Osteoblast (primary cell): ENCODE results near the gene RELN. TPM values are rescaled to one million over a fixed set of nuclear protein-coding genes. Genes with fewer than 3 reads are reported as not detected.

Experiments used
- DNase-seq: peaks from one replicate; pipeline ENCODE4 v3.0.0; 2011; ENCODE audit warnings: low spot score, mixed read lengths; ENCODE audit not compliant: insufficient read length; ENCODE audit errors: missing footprints
- H2AFZ ChIP-seq: 2 replicates; pipeline ENCODE4 v1.6.0; 2011; ENCODE audit warnings: mild to moderate bottlenecking, low read length
- H3K27ac ChIP-seq: 2 replicates; pipeline ENCODE4 v1.5.1; 2011; ENCODE audit warnings: mild to moderate bottlenecking, low read depth, low read length, moderate library complexity
- H3K27me3 ChIP-seq: 2 replicates; pipeline ENCODE4 v1.6.0; 2012; ENCODE audit warnings: mild to moderate bottlenecking, control low read depth, inconsistent platforms, low read length, moderate library complexity; ENCODE audit not compliant: insufficient read depth
- H3K36me3 ChIP-seq: 2 replicates; pipeline ENCODE4 v1.5.1; 2011; ENCODE audit warnings: mild to moderate bottlenecking, low read length, control low read depth, moderate library complexity; ENCODE audit not compliant: insufficient read depth
- H3K4me1 ChIP-seq: 2 replicates; pipeline ENCODE4 v1.5.1; 2011; ENCODE audit warnings: mild to moderate bottlenecking, low read length, control low read depth, moderate library complexity; ENCODE audit not compliant: insufficient read depth
- H3K4me2 ChIP-seq: 2 replicates; pipeline ENCODE4 v1.6.0; 2011; ENCODE audit warnings: mild to moderate bottlenecking, low read length; ENCODE audit not compliant: insufficient read depth
- H3K4me3 ChIP-seq: fragments of 200-600 bp; sonication (generic); 3 replicates; pipeline ENCODE4 v1.5.1; 2012; ENCODE audit warnings: mild to moderate bottlenecking, low read length, inconsistent platforms; ENCODE audit not compliant: insufficient read depth
- H3K79me2 ChIP-seq: 2 replicates; pipeline ENCODE4 v1.6.0; 2012; ENCODE audit warnings: mild to moderate bottlenecking, low read length, control low read depth, inconsistent platforms; ENCODE audit not compliant: insufficient read depth
- H3K9me3 ChIP-seq: 2 replicates; pipeline ENCODE4 v1.5.1; 2011; ENCODE audit warnings: low read depth, low read length, control low read depth
- H4K20me1 ChIP-seq: 2 replicates; pipeline ENCODE4 v1.6.0; 2012; ENCODE audit warnings: mild to moderate bottlenecking, low read length, control low read depth; ENCODE audit not compliant: insufficient read depth
- total RNA-seq: library from RNA; depleted of rRNA; stranded (reverse); fragments of >200 nt; gene quantifications from 2 replicates; pipeline ENCODE4 v1.2.3, GENCODE V29; 2012
- TF ChIP-seq, protein P1 (sequence below): IDR thresholded peaks from 2 replicates; pipeline ENCODE4 v1.5.1; 2011; ENCODE audit warnings: mild to moderate bottlenecking, low read depth, low read length, moderate library complexity; ENCODE audit errors: extremely low read depth

RELN gene
- total RNA-seq, 1 donor: 0.36 TPM

DNA sequence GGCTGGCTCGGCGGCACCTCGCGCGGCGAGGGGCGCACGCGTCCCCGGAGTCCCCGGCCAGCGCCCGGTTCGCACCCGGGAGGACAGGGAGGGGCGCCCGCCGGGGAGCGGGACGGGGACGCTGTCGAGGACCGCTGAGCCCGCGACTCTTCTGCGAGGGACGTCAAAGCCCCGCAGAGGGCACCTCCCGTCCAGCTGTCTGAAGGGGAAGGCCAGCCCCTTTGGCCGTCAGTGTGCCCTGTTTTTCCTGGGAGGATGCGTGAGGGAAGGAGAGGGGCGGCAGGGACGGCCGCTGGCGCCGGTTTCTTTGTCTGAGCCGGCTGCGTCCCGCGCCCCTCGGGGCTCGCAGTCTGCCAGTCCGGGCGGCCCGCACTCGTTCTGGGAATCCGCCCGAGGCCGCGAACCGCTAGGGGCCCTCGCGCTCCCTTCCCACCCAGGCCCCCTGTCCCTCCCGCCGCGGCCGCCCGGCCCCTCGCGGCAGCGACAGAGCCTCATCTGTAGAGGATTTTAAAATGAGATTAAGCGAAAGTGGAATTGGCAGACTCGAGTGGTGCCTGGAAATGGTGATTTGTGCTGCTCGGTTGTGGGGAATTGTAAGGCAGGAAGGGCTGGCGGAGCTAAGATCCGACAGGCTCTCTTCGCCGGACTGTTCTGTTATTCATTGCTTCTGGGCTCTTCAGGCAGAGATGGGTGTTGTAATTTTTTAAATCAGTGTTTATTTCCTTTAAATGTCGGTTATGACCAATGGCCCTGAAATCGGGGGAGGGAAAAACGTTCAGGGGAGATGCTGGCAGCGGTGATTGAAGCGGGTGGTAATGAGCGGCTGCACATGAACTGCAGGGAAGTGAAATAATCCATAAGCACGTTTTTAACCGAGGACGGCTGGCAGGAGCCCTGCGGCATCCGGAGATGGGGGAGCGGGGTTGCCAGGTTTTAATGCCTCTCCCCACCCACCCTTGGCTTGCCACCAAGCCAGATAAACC, 618 bp upstream of the RELN start:
- H3K79me2 ChIP-seq: no peaks in the 10 kb centered on the region
- TF ChIP-seq, protein P1, sequence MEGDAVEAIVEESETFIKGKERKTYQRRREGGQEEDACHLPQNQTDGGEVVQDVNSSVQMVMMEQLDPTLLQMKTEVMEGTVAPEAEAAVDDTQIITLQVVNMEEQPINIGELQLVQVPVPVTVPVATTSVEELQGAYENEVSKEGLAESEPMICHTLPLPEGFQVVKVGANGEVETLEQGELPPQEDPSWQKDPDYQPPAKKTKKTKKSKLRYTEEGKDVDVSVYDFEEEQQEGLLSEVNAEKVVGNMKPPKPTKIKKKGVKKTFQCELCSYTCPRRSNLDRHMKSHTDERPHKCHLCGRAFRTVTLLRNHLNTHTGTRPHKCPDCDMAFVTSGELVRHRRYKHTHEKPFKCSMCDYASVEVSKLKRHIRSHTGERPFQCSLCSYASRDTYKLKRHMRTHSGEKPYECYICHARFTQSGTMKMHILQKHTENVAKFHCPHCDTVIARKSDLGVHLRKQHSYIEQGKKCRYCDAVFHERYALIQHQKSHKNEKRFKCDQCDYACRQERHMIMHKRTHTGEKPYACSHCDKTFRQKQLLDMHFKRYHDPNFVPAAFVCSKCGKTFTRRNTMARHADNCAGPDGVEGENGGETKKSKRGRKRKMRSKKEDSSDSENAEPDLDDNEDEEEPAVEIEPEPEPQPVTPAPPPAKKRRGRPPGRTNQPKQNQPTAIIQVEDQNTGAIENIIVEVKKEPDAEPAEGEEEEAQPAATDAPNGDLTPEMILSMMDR: no peak
- DNase-seq: peak; percentile 69
- H3K9me3 ChIP-seq: no peaks in the 10 kb centered on the region
- no peaks in the 10 kb centered on the region for H4K20me1 ChIP-seq
- peaks cover 34% of the 10 kb centered on the region for H3K27me3 ChIP-seq
- H3K36me3 ChIP-seq: no peaks in the 10 kb centered on the region
- peaks cover 7% of the 10 kb centered on the region for H3K4me1 ChIP-seq
- peak overlapping the region; percentile 86 for H2AFZ ChIP-seq
- H3K27ac ChIP-seq: no peak overlapping the region
- peak overlapping the region; percentile 70 for H3K4me3 ChIP-seq
- H3K4me2 ChIP-seq: peak overlapping the region; percentile 88

DNA sequence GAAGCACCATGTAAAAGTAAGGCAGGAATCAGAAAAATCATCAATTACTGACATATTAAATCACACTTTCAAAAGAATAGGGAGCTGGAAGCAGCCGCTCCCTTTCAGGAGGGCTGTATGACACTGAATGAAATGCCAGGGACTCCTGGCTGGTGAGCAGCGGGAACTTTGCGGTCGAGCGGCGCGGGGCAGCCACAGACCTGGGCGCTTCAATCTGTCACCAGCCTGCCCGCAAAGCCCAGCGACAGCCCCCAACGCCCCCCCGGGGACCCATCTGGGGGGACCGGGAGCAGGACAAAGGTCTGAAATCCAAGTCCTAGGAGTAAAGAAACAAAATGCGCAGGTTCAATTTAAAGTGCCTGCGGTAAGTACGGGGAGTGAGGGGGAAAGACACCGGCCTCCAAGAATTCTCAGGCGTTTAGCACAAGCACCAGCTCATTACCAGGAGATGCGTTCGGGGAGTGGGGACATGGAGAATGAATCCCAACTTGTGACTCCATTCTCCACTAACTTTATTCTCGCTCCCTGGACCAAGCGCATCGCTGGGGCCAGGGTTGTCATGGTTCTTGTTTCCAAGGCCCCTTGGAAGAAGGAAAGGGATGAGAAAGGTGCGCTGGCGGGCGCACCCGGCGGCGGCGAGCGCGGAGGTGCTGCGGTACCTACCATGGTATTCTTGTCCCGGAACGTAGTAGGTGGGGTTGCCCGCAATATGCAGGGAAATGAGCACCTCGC, 824 bp downstream of the RELN start:
- H3K4me3 ChIP-seq: peak overlapping the region; percentile 55
- TF ChIP-seq, protein P1: no peak
- no peaks in the 10 kb centered on the region for H3K79me2 ChIP-seq
- no peaks in the 10 kb centered on the region for H3K36me3 ChIP-seq
- no peak overlapping the region for H3K27ac ChIP-seq
- DNase-seq: peak; percentile 65
- H3K4me1 ChIP-seq: peaks cover 7% of the 10 kb centered on the region
- peaks cover 34% of the 10 kb centered on the region for H3K27me3 ChIP-seq
- H3K9me3 ChIP-seq: no peaks in the 10 kb centered on the region
- no peaks in the 10 kb centered on the region for H4K20me1 ChIP-seq
- H2AFZ ChIP-seq: no peak overlapping the region
- peak overlapping the region; percentile 58 for H3K4me2 ChIP-seq

DNA sequence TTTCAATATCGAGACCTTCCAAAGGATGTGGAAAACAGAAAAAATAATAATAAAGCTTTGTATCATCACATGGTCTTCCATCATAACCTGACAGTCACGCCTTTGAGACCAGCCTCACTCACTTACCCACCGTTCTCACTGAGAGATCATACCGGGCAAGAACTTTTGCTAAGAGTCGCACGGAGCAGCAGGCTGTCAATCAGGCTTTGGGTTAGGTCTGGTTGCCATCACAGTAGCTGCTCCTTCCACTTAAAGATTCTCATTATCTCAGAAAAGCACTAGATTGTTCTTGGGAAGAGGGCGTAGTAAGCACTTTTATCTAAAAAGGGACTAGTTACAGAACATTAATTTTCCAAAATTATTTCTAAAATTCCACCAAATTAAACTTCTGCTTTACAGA, 2.0 kb downstream of the RELN start:
- Histone ChIP-seq H3K4me3 (no peak overlapping the region), H3K36me3 (no peaks in the 10 kb centered on the region), H4K20me1 (no peaks in the 10 kb centered on the region), H3K4me2 (no peak overlapping the region), H2AFZ (no peak overlapping the region), H3K79me2 (no peaks in the 10 kb centered on the region), H3K27ac (no peak overlapping the region), H3K4me1 (peaks cover 7% of the 10 kb centered on the region), H3K9me3 (no peaks in the 10 kb centered on the region), H3K27me3 (peaks cover 34% of the 10 kb centered on the region)
- TF ChIP-seq, protein P1: no peak
- DNase-seq: no peak
